ENCODE measurements around the gene PIPOX.

PIPOX gene

GRCh38 chr17:29048440-29049368 is 5.8 kb downstream of the PIPOX start:
- DNase-seq, result no peak

- DNase-seq, result no peak
Measured at GRCh38 chr17:29049541-29050145, 6.7 kb downstream of the PIPOX start.

GRCh38 chr17:29050176-29050575 is 7.2 kb downstream of the PIPOX start:
- no peak for DNase-seq

GRCh38 chr17:29051194-29051593 is 8.3 kb downstream of the PIPOX start:
- no peak for DNase-seq

- no peak for DNase-seq
Measured at GRCh38 chr17:29051731-29052130, 8.8 kb downstream of the PIPOX start.

- no peak for DNase-seq
Measured at GRCh38 chr17:29054835-29055234, 11.9 kb downstream of the PIPOX start.

GRCh38 chr17:29057361-29057760 is 14.4 kb downstream of the PIPOX start:
- DNase-seq, result no peak

GRCh38 chr17:29058391-29058790 is 15.4 kb downstream of the PIPOX start:
- no peak for DNase-seq

- no peak for DNase-seq
Measured at GRCh38 chr17:29059281-29059680, 16.3 kb downstream of the PIPOX start.

- no peak for DNase-seq
Measured at GRCh38 chr17:29060475-29060874, 17.5 kb downstream of the PIPOX start.

- DNase-seq, result peak in 1 of 2 experiments; percentile 41
Measured at GRCh38 chr17:29061036-29061435, 18.1 kb downstream of the PIPOX start.

GRCh38 chr17:29062215-29062614 is 19.3 kb downstream of the PIPOX start:
- no peak for DNase-seq

GRCh38 chr17:29063992-29064391 is 21.1 kb downstream of the PIPOX start:
- no peak for DNase-seq

- DNase-seq, result peak in 1 of 2 experiments; percentile 62
Measured at GRCh38 chr17:29066047-29066446, 23.1 kb downstream of the PIPOX start.

GRCh38 chr17:29066606-29067005 is 23.7 kb downstream of the PIPOX start:
- no peak for DNase-seq

- DNase-seq, result no peak
Measured at GRCh38 chr17:29068818-29069217, 25.9 kb downstream of the PIPOX start.

GRCh38 chr17:29069526-29070041 is 26.6 kb downstream of the PIPOX start:
- no peak for DNase-seq

- DNase-seq, result no peak
Measured at GRCh38 chr17:29070308-29070707, 27.4 kb downstream of the PIPOX start.

- no peak for DNase-seq
Measured at GRCh38 chr17:29070781-29071180, 27.8 kb downstream of the PIPOX start.

GRCh38 chr17:29071303-29071702 is 28.4 kb downstream of the PIPOX start:
- no peak for DNase-seq

- no peak for DNase-seq
Measured at GRCh38 chr17:29073045-29073444, 30.1 kb downstream of the PIPOX start.

- no peak for DNase-seq
Measured at GRCh38 chr17:29073520-29073919, 30.6 kb downstream of the PIPOX start.

GRCh38 chr17:29074488-29074887 is 31.5 kb downstream of the PIPOX start:
- DNase-seq, result no peak

GRCh38 chr17:29076087-29076486 is 33.1 kb downstream of the PIPOX start:
- DNase-seq, result no peak
